H4 (cell line): ENCODE measurements around the gene KCNH6. TPM values are rescaled to one million over a fixed set of nuclear protein-coding genes. Genes with fewer than 3 reads are reported as not detected.

Experiments used
- total RNA-seq: library from RNA; depleted of rRNA; stranded (reverse); fragments of >200 nt; shearing (Covaris generic); gene quantifications from 2 replicates; pipeline ENCODE4 v1.2.3, GENCODE V29; 2014; rRNA removed

Gene KCNH6
- total RNA-seq, 1 experiment from 2014 or later: not detected

Other genes starting within 250 kb of the KCNH6 start
- gene CYB561, start 77.1 kb upstream of the KCNH6 start, total RNA-seq: 29.1 and 30.9 TPM in 2 replicates
- gene ACE, start 46.3 kb upstream of the KCNH6 start, total RNA-seq: not detected in 2 replicates
- 50.6 and 62.2 TPM in 2 replicates for gene DCAF7, start 27.1 kb downstream of the KCNH6 start, total RNA-seq
- 20.7 and 28.1 TPM in 2 replicates for gene TACO1, start 77.5 kb downstream of the KCNH6 start, total RNA-seq
- 13.9 and 17.9 TPM in 2 replicates for gene MAP3K3, start 99.1 kb downstream of the KCNH6 start, total RNA-seq
- 20.3 and 27.8 TPM in 2 replicates for gene LIMD2, start 176.8 kb downstream of the KCNH6 start, total RNA-seq
- gene STRADA, start 218.4 kb downstream of the KCNH6 start, total RNA-seq: 18.5 and 19.9 TPM in 2 replicates